EL (cell line): Measurements from ENCODE around the gene TMTC2.
A peak's percentile ranks its signal among the peaks of the same experiment; 100 is the strongest.

ENCODE experiments used
- DNase-seq: peaks from one replicate; pipeline ENCODE4 v3.0.0-alpha.2; 2016

Gene TMTC2

DNA sequence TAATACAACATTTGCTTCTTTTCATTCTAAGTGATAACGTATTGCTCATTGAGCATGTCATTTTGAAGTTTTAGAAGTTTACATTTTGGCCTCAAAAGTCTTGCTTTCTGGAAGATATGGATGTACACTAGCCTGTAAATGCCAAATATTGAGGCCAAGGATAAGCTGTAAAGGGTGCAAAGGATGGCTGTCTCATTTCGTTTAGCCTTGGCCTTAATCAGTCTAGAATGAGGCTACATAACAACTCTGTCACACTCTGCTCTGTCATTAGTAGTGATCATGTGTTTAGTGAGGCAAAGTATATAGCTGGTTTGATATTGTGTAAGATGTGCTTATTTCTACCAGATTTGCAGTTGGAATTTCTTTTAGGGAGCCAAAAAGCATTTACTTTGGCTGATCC, 344.5 kb downstream of the TMTC2 start:
- DNase-seq = no peak

DNA sequence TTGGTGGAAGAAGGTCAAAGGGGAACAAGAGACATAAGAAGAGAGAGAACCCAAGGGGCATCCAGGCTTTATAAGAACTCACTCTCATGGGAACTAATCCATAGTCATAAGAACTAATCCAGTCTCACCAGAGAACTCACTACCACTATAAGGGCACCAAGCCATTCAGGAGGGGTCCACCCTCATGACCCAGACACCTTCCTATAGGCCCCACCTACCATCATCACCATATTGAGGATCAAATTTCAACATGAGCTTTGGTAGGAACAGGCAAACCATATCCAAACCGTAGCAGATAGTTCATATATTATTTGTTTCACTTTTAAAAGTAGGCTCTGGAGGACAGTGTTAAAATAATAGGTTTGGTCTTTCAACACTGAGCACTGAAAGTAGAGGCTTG, 350.1 kb downstream of the TMTC2 start:
- DNase-seq = no peak

- DNase-seq = no peak
These were observed 352.7 kb downstream of the TMTC2 start for GRCh38 chr12:83039413-83039812.

DNA sequence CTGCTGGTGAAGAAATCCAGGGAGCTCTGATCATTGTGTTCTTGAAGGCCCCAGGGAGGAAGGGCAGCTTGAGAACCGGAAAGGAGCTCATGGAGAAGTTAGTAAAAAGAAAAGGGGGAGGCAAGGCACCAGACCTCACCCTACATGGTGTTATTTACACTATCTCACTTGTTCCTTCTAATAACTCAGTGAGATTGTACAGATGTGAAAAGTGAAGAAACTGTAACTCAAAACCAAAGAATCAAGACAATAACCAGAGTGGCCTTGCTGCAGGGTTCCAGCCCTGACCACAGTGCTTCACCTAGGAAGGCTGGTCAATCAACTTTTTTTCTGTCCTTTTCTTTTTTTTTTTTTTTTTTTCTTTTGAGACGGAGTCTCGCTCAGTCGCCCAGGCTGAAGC, 353.6 kb downstream of the TMTC2 start:
- no peak for DNase-seq

DNA sequence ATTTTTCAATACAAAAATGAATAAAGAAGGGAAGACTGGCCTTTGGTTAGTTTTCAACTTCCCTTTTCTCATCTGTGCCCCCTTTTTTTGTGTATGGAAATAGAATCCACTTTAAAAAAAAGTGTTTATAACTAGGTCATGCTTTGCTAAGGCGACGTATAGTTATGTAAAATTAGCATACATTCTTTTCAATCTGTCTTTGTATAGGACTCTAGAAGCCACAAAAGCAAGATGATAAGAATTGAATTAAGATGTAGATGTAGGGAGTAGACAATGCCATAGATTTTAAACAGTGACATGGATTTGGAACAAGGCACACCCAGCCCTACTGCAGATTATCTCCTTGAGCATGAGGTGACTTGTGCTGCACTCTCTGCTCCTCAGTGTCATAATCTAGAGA, 354.3 kb downstream of the TMTC2 start:
- DNase-seq = no peak

DNA sequence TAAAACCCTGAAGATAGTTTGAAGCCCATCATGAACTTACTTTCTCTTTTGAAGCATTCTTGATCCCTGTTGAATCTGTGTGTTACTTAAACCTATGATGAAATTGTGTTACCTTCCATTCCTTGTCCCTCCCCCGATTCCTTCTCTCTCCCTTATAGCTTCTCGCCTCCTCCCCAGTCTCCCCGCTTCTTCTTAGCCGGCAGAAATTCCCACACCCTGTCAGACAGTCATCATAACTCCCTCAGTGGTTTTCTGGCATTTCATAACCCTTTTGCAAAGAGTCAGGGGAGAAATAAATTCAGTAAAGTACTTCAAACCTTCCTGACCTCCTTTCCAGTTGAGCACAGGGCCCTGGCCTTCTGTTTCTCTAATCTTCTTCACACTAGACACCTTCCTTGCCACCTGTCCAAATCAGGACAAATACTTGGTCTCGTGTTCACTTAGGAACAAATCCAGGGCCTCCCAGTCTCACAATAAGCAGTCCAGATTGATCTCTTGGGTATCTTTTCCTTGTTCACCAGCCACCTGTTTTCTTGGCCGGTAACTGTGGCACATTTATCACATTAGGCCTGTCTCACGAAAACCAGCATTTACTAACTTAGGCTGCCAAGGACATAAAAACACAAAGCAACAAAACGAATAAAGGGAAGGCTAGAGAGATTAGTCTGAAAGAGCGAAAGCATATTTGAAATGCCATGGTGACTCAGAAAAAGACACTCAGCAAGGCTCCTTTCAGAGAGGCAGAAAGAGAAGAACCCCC, 355.9 kb downstream of the TMTC2 start:
- DNase-seq = peak; percentile 3

DNA sequence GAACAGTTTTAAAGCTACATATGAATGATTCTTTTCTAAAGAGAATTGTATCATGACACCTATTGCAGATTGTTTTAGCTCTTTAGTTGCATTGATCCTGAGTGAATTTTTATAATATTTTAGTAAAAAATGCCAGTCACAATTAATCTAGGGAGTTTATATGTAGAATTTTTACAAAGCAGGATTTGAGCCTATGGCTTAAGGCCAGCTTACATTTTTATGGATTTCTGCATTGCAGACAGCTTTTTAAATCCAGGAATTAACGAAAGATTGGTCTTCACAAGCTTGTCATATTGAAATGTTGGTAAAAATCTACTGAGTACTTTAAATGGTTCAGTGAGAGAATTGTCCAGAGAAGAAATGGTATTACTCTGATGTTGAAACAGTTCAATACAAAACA, 358.0 kb downstream of the TMTC2 start:
- no peak for DNase-seq

- DNase-seq = no peak
These were observed 359.3 kb downstream of the TMTC2 start for GRCh38 chr12:83046019-83046418.

DNA sequence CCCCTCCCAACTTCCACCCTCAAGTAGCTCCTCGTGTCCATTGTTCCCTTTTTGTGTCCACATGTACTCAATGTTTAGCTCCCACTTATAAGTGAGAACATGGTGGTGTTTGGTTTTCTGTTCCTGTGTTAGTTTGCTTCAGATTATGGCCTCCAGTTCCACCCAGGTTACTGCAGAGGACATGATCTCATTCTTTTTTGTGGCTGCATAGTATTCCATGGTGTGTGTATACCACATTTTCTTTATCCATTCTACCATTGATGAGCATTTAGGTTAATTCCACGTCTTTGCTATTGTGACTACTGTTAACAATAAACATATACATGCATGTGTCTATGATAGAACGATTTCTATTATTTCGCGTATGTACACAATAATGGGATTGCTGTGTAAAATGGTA, 362.6 kb downstream of the TMTC2 start:
- DNase-seq = no peak

DNA sequence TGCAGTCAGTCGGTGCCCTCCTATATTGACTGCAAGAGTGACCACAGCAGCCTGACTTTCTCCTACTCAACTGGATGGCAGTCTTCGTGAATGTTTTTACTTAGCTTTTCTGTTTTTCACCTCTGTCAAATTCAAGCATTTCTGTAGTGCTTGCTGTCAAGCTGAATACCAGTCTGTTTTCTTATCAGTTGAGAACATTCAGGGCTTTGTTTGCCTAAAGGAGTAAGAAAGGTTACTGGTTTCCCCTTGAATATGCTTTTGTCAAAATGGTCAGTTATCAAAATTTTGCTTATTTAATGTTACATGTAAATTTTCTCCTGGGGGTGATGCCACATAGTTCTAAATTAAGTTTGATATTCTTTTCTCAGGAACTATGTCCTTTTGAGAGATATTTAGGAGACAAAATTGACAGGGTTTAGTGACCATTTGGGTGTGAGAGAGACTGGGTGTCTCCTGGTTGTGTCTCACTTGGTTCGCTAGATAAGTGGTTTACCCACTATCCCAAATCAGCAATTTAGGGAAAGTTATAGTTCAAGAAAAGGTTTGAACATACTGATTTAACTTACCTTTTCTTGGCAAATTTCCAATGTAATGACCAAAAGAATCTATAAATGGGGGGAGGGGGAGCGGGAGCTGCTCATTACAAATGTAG, 366.3 kb downstream of the TMTC2 start:
- no peak for DNase-seq

GRCh38 chr12:83057436-83057835, 370.7 kb downstream of the TMTC2 start:
- DNase-seq = no peak

DNA sequence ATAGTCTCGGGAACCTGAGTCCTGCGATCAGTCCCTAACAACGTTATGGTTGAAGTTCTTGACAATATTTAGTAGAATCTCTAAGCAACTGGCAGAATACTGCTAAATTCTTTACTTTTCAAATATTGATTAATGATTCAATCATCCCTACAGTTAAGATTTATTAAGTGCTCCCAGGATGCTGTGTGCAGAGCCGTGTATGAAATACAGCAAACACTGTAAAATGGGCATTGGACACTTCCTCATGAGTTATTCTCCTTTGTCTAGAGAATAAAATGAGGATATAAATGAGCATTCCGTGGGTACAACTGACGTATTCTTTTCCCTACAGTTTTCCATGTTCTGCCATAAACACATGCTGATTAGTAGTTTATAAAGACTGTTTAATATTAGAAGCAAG, 372.4 kb downstream of the TMTC2 start:
- no peak for DNase-seq

DNA sequence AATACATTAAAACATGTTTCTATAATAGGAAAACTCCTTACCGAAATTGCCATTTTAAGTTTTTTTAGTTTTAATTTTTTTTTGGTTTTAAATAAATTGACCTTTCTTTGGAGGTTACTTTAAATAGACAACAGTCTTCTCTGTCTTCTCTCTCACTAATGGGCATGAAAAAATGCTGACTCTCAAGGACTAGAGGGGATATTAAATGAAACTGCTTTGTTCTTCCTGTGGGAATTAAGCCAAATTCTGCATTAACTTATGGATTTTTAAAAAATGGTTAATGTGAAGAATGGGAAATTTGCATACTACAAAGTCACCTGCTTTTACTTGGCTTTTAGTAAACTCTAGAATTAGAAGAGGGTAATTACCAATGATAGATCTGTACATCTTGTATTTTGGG, 378.9 kb downstream of the TMTC2 start:
- no peak for DNase-seq

DNA sequence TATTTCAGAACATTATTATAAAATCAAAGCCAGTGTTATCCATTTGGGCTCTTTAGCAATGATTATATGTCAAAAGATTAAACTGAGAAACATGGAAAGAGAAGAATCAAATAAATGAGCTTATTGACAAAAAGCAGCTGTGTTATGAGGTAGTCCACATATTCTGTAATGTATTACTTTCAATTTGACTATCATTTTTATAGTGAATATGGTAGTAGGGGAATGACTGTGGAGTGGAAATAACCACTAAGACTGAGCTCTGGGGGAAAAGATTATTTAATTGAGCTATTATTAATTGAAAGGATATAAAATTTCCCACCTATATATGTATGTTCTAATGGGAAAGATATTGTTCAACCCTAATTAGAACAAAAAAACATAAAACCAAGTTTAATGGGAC, 381.3 kb downstream of the TMTC2 start:
- no peak for DNase-seq

DNA sequence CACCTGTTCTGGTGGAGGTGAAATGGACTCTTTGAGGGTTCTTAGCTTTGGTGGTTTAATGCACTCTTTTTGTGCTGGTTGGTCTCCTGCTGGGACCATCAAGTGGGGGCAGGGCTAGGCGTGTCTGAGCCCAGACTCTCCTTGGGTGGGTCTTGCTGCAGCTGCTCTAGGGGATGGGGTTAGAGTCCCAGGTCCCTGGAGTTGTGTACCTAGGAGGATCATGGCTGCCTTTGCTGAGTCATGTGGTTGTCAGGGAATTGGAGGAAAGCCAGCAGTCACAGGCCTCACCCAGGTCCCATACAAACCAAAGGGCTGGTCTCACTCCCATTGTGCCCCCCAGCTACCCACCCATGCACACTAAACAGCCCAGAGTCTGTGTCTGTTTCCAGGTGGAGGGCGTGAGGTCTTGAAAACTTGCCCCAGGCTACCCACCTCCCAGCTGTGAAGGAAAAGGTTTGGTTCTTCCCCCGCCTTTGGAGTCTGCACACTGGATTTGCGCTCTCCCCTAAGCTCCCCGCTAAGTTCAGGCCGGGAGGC, 387.7 kb downstream of the TMTC2 start:
- no peak for DNase-seq

DNA sequence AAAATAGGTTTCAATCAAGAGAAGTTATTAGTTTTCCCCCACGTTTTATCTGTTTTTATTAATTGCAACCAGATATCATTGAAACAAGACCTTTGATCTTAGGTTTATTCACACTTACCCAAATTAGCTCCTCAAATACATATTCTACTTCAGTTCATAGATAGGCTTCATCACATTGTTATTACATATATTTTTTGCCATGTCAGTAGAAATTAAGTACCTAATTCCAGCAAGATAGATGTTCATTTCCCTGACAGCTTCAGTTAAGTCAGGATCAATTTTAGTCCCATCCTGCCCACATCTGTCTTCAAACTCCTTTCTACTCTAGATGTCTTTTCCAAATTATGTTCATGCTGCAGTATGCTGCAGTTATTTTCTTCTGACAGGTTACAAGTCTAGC, 388.8 kb downstream of the TMTC2 start:
- no peak for DNase-seq

DNA sequence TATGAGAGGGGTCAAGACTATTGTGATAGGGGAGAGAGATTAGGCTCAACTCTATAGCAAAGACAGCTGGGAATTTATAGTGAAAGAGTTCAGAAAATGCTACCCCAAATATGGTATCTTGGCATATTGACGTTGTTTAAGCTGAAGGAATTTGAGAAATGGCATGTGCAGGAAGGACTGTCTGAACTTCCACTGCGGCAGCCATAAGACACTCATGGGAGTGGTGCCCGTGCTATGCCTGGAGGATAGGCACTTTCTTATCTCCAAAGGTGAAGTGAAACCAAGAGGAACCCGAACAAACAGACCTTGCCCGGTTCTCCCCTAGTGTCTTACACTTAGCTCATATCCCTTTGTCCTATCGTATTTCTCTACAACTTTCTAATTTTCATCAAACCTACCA, 390.3 kb downstream of the TMTC2 start:
- DNase-seq = no peak

DNA sequence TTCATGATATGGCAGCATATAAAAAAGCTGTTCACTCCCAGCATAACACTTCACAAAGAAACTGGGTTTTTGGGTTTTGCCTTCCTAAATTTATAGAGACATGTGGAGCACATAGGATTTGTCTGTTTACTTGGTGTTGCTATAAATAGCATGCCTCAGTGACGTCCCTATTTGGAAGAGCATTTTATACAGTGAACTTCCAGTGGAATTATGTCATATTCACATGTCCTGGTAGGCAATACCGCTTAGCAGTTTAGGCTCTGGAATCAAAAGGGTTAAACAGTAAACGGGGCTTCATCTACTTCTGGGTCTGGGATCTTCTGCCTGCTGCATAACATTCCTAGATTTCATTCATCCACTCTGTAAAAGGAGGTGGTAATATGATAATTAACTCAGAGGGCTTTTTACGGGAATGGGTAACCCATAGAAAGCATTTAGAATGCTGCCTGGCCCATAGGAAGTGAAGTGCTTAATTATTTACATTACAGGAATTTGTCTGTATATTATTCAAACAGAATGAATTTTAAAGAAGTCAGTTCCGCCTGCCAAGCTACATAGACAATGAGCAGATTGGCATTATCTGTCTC, 396.1 kb downstream of the TMTC2 start:
- no peak for DNase-seq

GRCh38 chr12:83083616-83084015, 396.9 kb downstream of the TMTC2 start:
- DNase-seq = no peak

DNA sequence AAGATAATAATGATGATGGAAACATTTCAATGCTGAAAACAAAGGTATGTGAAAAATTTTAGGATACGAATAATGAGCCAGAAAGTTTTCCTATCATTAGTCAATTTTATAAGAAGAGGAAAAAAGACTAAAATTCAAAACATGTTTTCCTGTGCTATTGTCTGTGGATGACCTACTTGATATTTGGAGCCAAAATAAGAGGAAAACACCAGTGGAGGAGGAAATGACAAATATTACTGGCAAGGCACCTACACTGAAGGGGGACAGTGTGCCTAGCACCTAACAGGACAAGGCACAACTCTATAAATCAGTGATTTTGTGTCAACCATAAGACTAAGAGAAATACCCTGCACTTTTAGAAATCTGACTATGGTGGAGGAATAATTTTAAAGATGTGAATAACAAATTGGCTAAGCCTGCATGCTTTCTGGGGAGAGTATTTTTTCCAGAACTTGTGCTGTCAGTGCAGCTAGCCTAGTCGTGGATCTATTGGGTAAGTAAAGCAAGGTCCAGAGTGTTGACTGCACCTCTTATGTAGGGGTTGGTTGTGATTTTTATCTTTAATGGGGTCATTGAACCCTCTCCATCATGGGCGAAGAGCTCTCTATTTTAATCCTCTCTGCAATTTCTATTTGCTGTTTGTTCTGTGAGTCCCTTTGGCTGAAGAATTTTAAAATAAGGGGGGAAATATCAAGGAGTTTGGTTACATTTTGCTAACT, 398.0 kb downstream of the TMTC2 start:
- DNase-seq = no peak

DNA sequence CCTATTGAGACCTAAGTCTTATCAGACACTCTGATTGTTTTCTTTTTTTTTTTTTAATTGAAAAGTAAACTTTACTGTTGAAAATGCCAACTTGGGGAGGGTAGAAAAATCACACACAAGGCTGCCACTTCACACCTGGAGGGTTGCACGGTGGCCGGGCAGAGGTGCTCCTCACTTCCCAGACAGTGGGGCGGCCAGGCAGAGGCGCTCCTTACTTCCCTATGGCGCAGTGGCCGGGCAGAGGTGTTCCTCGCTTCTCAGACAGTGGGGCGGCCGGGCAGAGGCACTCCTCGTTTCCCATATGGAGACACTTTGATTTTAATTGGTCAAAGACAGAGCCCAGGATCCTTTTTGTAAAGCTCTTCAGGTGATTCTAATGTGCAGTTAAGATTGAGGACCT, 399.3 kb downstream of the TMTC2 start:
- DNase-seq = no peak

DNA sequence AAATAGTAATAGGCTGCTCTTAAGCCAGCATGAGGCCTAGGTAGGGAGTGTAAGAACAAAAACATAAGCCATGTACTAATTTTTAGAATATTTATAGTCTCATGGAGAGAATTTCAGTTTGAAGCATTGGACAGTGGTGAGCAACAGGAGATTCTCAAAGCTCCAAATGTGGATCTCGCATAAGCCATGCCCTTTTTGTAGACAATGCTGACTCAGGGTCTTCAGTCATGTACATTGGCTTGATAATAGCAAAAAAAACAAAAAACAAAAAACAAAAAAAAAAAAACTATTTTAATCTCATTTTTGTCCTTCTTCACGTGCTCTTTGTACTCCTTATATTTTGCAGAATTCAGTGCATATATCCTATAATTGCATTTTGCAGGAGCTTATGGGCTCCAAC, 402.9 kb downstream of the TMTC2 start:
- DNase-seq = no peak

GRCh38 chr12:83092129-83092528, 405.4 kb downstream of the TMTC2 start:
- no peak for DNase-seq

- DNase-seq = no peak
These were observed 405.9 kb downstream of the TMTC2 start for GRCh38 chr12:83092606-83093005.
